A549 (cell line): ENCODE measurements around the gene COL1A1. TPM values are rescaled to one million over a fixed set of nuclear protein-coding genes. Genes with fewer than 3 reads are reported as not detected.
A peak's percentile ranks its signal among the peaks of the same experiment; 100 is the strongest.

Experiments used
- ATAC-seq, 2 experiments: fragments of 200-7000 bp in 1 of 2; fragments of >200 bp in 1 of 2; cut with Nextera tagmentation in 1 of 2; cut with Tn5 transposase in 1 of 2; 3 replicates each; pipeline versions ENCODE4 v1.8.0 to v1.9.1; 2018 to 2020; ENCODE audit warnings: mild to moderate bottlenecking in 1 of 2, moderate library complexity in 1 of 2
- CTCF ChIA-PET: fragments of 300-600 bp; sonication (Branson Sonifier 250); formaldehyde crosslinking; extraction: SDS; loops from one replicate; lab custom pipeline; 2021; ENCODE audit warnings: antibody characterized with exemption, inconsistent platforms; lab: Yijun Ruan, JAX
- POLR2A ChIA-PET: fragments of 350-600 bp; formaldehyde crosslinking; extraction: SDS; loops from one replicate; lab custom pipeline; 2021; ENCODE audit warnings: antibody characterized with exemption, inconsistent platforms; lab: Yijun Ruan, JAX
- DNase-seq, 2 experiments: peaks; one replicate each; pipeline versions ENCODE4 v3.0.0 to v3.0.0-alpha.2; 2011 to 2016; ENCODE audit warnings: low read depth in 1 of 2, low spot score in 1 of 2
- FAIRE-seq: peaks from 2 replicates; lab custom pipeline; 2011; peaks lifted over from hg19 to GRCh38; lab: Jason Lieb, UNC
- H3K27ac ChIP-seq, 2 experiments: fragments of >200 bp; sonication (Bioruptor Twin); formaldehyde crosslinking; 3 replicates each; pipeline ENCODE4 v1.5.1; 2016 to 2017
- H3K4me1 ChIP-seq: fragments of >200 bp; sonication (Bioruptor Twin); formaldehyde crosslinking; 3 replicates; pipeline ENCODE4 v1.6.1; 2016
- H3K4me2 ChIP-seq: fragments of >200 bp; sonication (Bioruptor Twin); formaldehyde crosslinking; 3 replicates; pipeline ENCODE4 v1.6.1; 2016
- H3K4me3 ChIP-seq: fragments of >200 bp; sonication (Bioruptor Twin); formaldehyde crosslinking; 3 replicates; pipeline ENCODE4 v1.5.1; 2016
- H3K9me3 ChIP-seq: fragments of >200 bp; sonication (Bioruptor Twin); formaldehyde crosslinking; 3 replicates; pipeline ENCODE4 v1.6.1; 2016
- BHLHE40 ChIP-seq: IDR thresholded peaks from 2 replicates; pipeline ENCODE4 v1.6.1; 2012; ENCODE audit warnings: low read depth, low read length, inconsistent platforms
- EHMT2 ChIP-seq: fragments of 200-600 bp; sonication (generic); IDR thresholded peaks from 2 replicates; pipeline ENCODE4 v1.6.1; 2016; ENCODE audit warnings: antibody characterized with exemption, low read depth, mild to moderate bottlenecking, moderate library complexity
- ELK1 ChIP-seq: fragments of 150-350 bp; IDR thresholded peaks from 2 replicates; pipeline ENCODE4 v1.6.1; 2014; ENCODE audit warnings: low read depth, mild to moderate bottlenecking, low read length
- EP300 ChIP-seq, 2 experiments: fragments of >200 bp; sonication (Bioruptor Twin); formaldehyde crosslinking; IDR thresholded peaks; 2 replicates in 1 of 2; 3 replicates in 1 of 2; pipeline ENCODE4 v1.6.1; 2016 to 2017
- HMGXB4 ChIP-seq: fragments of 250-450 bp; sonication (Bioruptor Pico); IDR thresholded peaks from 2 replicates; pipeline ENCODE4 v1.5.0; 2021; ENCODE audit warnings: mild to moderate bottlenecking, moderate library complexity, borderline replicate concordance
- HOXA7 ChIP-seq: fragments of 250-450 bp; sonication (Bioruptor Pico); IDR thresholded peaks from 2 replicates; pipeline ENCODE4 v1.5.0; 2020; ENCODE audit warnings: mild to moderate bottlenecking, moderate library complexity
- HOXB5 ChIP-seq: fragments of 250-450 bp; sonication (Bioruptor Pico); IDR thresholded peaks from 2 replicates; pipeline ENCODE4 v1.5.0; 2020; ENCODE audit warnings: mild to moderate bottlenecking, moderate library complexity
- JUN ChIP-seq, 2 experiments: fragments of >200 bp; sonication (Bioruptor Twin); formaldehyde crosslinking; IDR thresholded peaks; 2 replicates in 1 of 2; 3 replicates in 1 of 2; pipeline ENCODE4 v1.6.1; 2016 to 2017
- KDM1A ChIP-seq: fragments of 200-600 bp; sonication (generic); IDR thresholded peaks from 2 replicates; pipeline ENCODE4 v1.6.1; 2016; ENCODE audit warnings: low read depth, mild to moderate bottlenecking
- KDM5A ChIP-seq: fragments of 200-600 bp; sonication (generic); IDR thresholded peaks from 2 replicates; pipeline ENCODE4 v1.6.1; 2016; ENCODE audit warnings: antibody characterized with exemption, mild to moderate bottlenecking
- NPAS2 ChIP-seq: fragments of 250-450 bp; sonication (Bioruptor Pico); IDR thresholded peaks from 2 replicates; pipeline ENCODE4 v1.8.0; 2022; ENCODE audit warnings: mild to moderate bottlenecking, moderate library complexity, borderline replicate concordance
- POLR2AphosphoS2 ChIP-seq: conservative IDR thresholded peaks from 2 replicates; pipeline ENCODE4 v1.6.1; 2012; ENCODE audit warnings: low read length, improper control_type of control experiment, inconsistent platforms
- RARB ChIP-seq: fragments of 250-450 bp; sonication (Bioruptor Pico); IDR thresholded peaks from 2 replicates; pipeline ENCODE4 v1.8.0; 2021; ENCODE audit warnings: mild to moderate bottlenecking, moderate library complexity
- RCOR1 ChIP-seq: fragments of 150-350 bp; IDR thresholded peaks from 2 replicates; pipeline ENCODE4 v1.6.1; 2014; ENCODE audit warnings: antibody characterized with exemption, low read length, low read depth
- REST ChIP-seq: fragments of 200-600 bp; sonication (generic); IDR thresholded peaks from 2 replicates; pipeline ENCODE4 v1.6.1; 2016; ENCODE audit warnings: antibody characterized with exemption, mild to moderate bottlenecking, moderate library complexity
- RFX5 ChIP-seq: fragments of 450-650 bp; IDR thresholded peaks from 2 replicates; pipeline ENCODE4 v1.7.1; 2014; ENCODE audit warnings: antibody characterized with exemption, mild to moderate bottlenecking, moderate library complexity
- SMC3 ChIP-seq: fragments of >200 bp; sonication (Bioruptor Twin); formaldehyde crosslinking; IDR thresholded peaks from 3 replicates; pipeline ENCODE4 v1.6.1; 2018; ENCODE audit warnings: inconsistent platforms
- TP53 ChIP-seq: fragments of 250-450 bp; sonication (Bioruptor Pico); IDR thresholded peaks from 2 replicates; pipeline ENCODE4 v1.5.0; 2021; ENCODE audit warnings: mild to moderate bottlenecking, moderate library complexity
- ZSCAN20 ChIP-seq: fragments of 250-450 bp; sonication (Bioruptor Pico); IDR thresholded peaks from 2 replicates; pipeline ENCODE4 v1.8.0; 2022; ENCODE audit warnings: mild to moderate bottlenecking, moderate library complexity
- WGBS: methylation state at CpG from one replicate; pipeline ENCODE4 v1.1.6; 2017; ENCODE audit errors: missing lambda C conversion rate; 5-methylcytosine and 5-hydroxymethylcytosine counted together
- polyA plus RNA-seq, 4 experiments: library from polyadenylated mRNA; depleted of rRNA in 3 of 4; stranded (reverse); fragments of >200 nt; fragmentation: RNase III in 1 of 4; extraction: RNeasy Plus Mini Kit Qiagen cat#74134 plus additional on column Dnase treatment in 1 of 4; gene quantifications; 2 replicates in 3 of 4; 3 replicates in 1 of 4; pipeline ENCODE4 v1.2.3, GENCODE V29; 2011 to 2017
- TF ChIP-seq, protein P1 (sequence below): fragments of 450-650 bp; IDR thresholded peaks from 2 replicates; pipeline ENCODE4 v1.6.1; 2014; ENCODE audit warnings: antibody characterized with exemption

The COL1A1 gene
- polyA plus RNA-seq, 2 of the 4 experiments (the other 2 are of a cell fraction), result 4.4 to 34.3 TPM

DNA sequence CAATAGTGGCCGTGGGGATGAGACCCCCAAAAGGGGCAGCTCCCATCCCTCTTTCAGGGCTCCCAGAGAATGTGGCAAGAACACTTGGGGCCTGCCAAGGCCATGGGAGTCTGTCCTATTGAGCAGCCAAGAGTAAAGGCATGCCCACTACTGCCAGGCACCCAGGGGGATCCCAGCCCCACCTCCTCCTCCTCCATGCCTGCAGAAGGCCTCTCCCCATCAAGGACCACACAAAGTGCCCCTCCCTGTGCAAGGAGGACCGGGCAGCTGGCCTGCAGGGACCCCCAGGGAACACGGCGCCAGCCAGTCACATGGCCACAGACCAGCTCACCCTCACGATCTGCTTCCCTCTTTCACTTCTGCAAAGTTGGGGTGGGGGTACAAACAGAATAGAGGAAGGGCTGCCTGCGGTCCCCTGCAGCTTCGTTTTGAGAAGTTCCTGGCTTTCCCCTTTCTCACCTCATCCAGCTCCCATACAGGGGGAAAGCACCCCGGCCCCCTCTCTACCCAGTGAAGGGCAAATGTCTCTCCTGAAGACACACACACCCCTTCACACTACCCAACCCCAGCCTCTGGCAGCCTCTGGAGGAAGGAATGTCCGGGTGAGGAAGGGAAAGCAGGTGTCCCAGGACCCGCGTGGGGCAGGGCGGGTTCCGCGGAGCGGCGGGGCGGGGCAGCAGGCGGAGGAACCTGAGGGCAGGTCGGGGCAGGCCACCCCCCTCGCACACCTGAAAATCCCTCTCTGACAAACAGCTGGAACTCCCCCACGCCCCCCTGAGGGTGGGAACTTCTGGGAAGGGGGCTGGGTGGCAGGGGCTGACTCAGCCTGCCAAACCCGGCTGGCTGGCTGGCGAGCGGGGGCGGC is 53.0 kb downstream of the COL1A1 start (continued):
- TF ChIP-seq ELK1 (no peak), HMGXB4 (CRISPR knock-in tag) (no peak), EP300 (IDR thresholded peaks at IDR 0.05) (no peak), POLR2AphosphoS2 (no peak)

- peaks cover 47% of the 10 kb centered on the region for H3K4me1 ChIP-seq
- WGBS, result 21% methylated on average over 5 of the region's 5 CpGs
- ATAC-seq (peak in 1 of 2 experiments; percentile 14; a peak in 3 of 6 replicates), FAIRE-seq (no peak), DNase-seq (peak in 1 of 2 experiments; percentile 50)
- H3K9me3 ChIP-seq, result no peaks in the 10 kb centered on the region
- POLR2A ChIA-PET, result no interaction called here
- CTCF ChIA-PET, result interaction anchor here (0.8 to 60.2 kb wide), 10 partner anchors 9 to 149 kb away, joined by 3 to 1356 read pairs (median 4); partner anchors contain the start of genes PDK2 and SGCA
- peak overlapping the region; percentile 86 for H3K4me3 ChIP-seq
- peak overlapping the region; percentile 96 to 98 for H3K27ac ChIP-seq
- TF ChIP-seq HOXB5 (CRISPR knock-in tag) (no peak), SMC3 (no peak), TP53 (CRISPR knock-in tag) (no peak), EHMT2 (no peak), RFX5 (no peak), JUN (IDR thresholded peaks at IDR 0.05) (no peak), RARB (CRISPR knock-in tag) (no peak), ZSCAN20 (CRISPR knock-in tag) (no peak), RCOR1 (no peak), KDM1A (no peak), KDM5A (no peak)
- TF ChIP-seq, protein P1, sequence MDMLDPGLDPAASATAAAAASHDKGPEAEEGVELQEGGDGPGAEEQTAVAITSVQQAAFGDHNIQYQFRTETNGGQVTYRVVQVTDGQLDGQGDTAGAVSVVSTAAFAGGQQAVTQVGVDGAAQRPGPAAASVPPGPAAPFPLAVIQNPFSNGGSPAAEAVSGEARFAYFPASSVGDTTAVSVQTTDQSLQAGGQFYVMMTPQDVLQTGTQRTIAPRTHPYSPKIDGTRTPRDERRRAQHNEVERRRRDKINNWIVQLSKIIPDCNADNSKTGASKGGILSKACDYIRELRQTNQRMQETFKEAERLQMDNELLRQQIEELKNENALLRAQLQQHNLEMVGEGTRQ, result no peak
- H3K4me2 ChIP-seq, result peak overlapping the region; percentile 95
These were observed 53.6 kb downstream of the COL1A1 start for GRCh38 chr17:50147841-50148225.

GRCh38 chr17:50146927-50147665 is 54.3 kb downstream of the COL1A1 start:
- no peak for FAIRE-seq
- peak overlapping the region in 1 of 2 experiments; percentile 96; a peak in 3 of 6 replicates for H3K27ac ChIP-seq
- CTCF ChIA-PET, result interaction anchor here (1.1 to 60.2 kb wide), 8 partner anchors 7 to 150 kb away, joined by 3 to 1356 read pairs (median 74); partner anchors contain the start of genes PDK2 and SGCA

More at GRCh38 chr17:50146927-50147665, 54.3 kb downstream of the COL1A1 start:
- TF ChIP-seq BHLHE40 (no peak), REST (no peak), RARB (CRISPR knock-in tag) (no peak), NPAS2 (CRISPR knock-in tag) (no peak), HOXA7 (CRISPR knock-in tag) (no peak), ELK1 (no peak)
- Histone ChIP-seq H3K4me1 (peaks cover 41% of the 10 kb centered on the region), H3K4me2 (peak overlapping the region; percentile 95), H3K9me3 (no peaks in the 10 kb centered on the region), H3K4me3 (peak overlapping the region; percentile 86; the same call in 2 of the 3 replicates)
- POLR2A ChIA-PET, result interaction anchor here (1.0 kb wide), 1 partner anchor 53 kb away, joined by 3 read pairs; no protein-coding TSS in a partner anchor
- 85% methylated on average over 15 of the region's 15 CpGs for WGBS
- DNase-seq, result no peak
- ATAC-seq, result no peak
